Subcutaneous abdominal adipose tissue (tissue), 5 donors: ENCODE measurements around the gene ZMYND8.

Experiments
- H3K27ac ChIP-seq: one replicate; pipeline ENCODE4 v1.7.0; 2013; ENCODE audit warnings: low read depth, mild to moderate bottlenecking, inconsistent platforms, low read length, moderate library complexity
- H3K27me3 ChIP-seq, 5 donors: one replicate each; pipeline ENCODE4 v1.7.0; 2013; ENCODE audit warnings: low read length in 5 of 5, inconsistent platforms in 1 of 5; ENCODE audit not compliant: control insufficient read depth in 5 of 5, insufficient read depth in 4 of 5
- H3K36me3 ChIP-seq, 5 donors: one replicate each; pipeline ENCODE4 v1.7.0; 2013; ENCODE audit warnings: low read length in 5 of 5; ENCODE audit not compliant: control insufficient read depth in 5 of 5, insufficient read depth in 5 of 5
- H3K4me1 ChIP-seq, 5 donors: one replicate each; pipeline ENCODE4 v1.7.0; 2013; ENCODE audit warnings: low read length in 5 of 5, mild to moderate bottlenecking in 3 of 5, moderate library complexity in 1 of 5; ENCODE audit not compliant: control insufficient read depth in 5 of 5, insufficient read depth in 5 of 5
- H3K4me3 ChIP-seq, 5 donors: one replicate each; pipeline ENCODE4 v1.7.0; 2013; ENCODE audit warnings: low read length in 5 of 5, low read depth in 1 of 5
- H3K9ac ChIP-seq, 5 donors: one replicate each; pipeline ENCODE4 v1.7.0; 2013; ENCODE audit warnings: low read length in 5 of 5, mild to moderate bottlenecking in 4 of 5, moderate library complexity in 3 of 5
- H3K9me3 ChIP-seq, 5 donors: one replicate each; pipeline ENCODE4 v1.7.0; 2013; ENCODE audit warnings: low read length in 5 of 5; ENCODE audit not compliant: control insufficient read depth in 5 of 5
- donor health status: healthy.
- donor health status: healthy.
- donor health status: healthy.
- donor health status: healthy.
- donor health status: healthy.

The ZMYND8 gene

DNA sequence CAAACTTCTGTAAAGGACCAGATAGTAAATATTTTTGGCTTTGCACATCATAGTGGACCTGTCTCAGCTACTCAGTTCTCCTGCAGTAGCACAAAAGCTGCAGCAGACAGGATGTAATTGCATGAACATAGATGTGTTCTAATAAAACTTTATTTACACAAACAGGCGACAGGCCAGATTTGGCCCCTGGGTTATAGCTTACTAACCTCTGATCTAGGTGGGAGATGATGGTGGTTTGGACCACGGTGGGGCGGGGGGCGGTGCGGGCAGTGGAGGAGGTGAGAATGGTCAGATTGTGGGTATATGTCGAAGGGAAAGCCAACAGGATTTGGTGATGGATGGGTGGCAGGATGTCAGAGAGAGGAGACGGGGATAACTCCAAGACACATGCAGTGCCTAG is 196.3 kb downstream of the ZMYND8 start:
- no peak overlapping the region for H3K9ac ChIP-seq
- H3K9me3 ChIP-seq = no peaks in the 10 kb centered on the region
- H3K27me3 ChIP-seq = no peaks in the 10 kb centered on the region
- no peak overlapping the region for H3K4me3 ChIP-seq
- no peak overlapping the region for H3K27ac ChIP-seq
- H3K4me1 ChIP-seq = peaks cover 0 to 5% (median 0%) of the 10 kb centered on the region in 5 donors
- H3K36me3 ChIP-seq = peaks cover 0 to 3% (median 0%) of the 10 kb centered on the region in 5 donors
